H4 (cell line): ENCODE measurements around the gene DDIAS. TPM values are rescaled to one million over a fixed set of nuclear protein-coding genes. Genes with fewer than 3 reads are reported as not detected.
A peak's percentile ranks its signal among the peaks of the same experiment; 100 is the strongest.
"Not testable (repeated sequence)": the region's sequence is repeated elsewhere in the genome, so short reads cannot be mapped to it uniquely, and the experiment has no call there.

Source experiments
- DNase-seq: peaks from one replicate; pipeline ENCODE4 v3.0.0-alpha.2; 2015; ENCODE audit warnings: low spot score
- total RNA-seq: library from RNA; depleted of rRNA; stranded (reverse); fragments of >200 nt; shearing (Covaris generic); gene quantifications from 2 replicates; pipeline ENCODE4 v1.2.3, GENCODE V29; 2014

DDIAS gene
- total RNA-seq, 1 experiment from 2014 or later: 18.7 TPM

DNA sequence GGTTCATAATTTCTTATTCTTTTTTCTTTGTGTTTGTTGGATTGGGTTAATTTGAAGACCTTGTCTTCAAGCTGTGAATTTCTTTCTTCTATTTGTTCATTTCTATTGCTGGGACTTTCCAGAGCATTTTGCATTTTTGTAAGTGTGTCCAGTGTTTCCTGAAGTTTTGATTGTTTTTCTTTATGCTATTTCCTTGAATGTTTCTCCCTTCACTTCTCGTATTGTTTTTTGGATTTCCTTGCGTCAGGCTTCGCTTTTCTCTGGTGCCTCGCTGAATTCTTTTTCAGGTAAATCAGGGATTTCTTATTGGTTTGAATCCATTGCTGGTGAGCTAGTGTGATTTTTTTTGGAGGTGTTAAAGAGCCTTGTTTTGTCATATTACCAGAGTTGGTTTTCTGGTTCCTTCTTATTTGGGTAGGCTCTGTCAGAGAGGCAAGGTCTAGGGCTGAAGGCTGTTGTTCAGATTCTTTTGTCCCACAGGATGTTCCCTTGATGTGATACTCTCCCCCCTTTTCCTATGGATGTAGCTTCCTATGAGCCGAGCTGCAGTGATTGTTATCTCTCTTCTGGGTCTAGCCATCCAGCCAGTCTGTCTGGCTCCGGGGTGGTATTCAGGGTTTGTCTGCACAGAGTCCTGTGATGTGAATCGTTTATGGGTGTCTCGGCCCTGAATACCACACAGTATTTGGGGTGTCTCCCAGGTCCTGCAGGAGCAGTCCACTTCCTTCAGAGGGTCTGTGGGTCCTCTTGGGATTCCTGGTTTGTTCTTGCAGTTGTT is 21.0 kb downstream of the DDIAS start:
- DNase-seq: not testable (repeated sequence)

- no peak for DNase-seq
Observed at GRCh38 chr11:82924522-82925224, 23.1 kb downstream of the DDIAS start.

- peak; percentile 38 for DNase-seq
Observed at GRCh38 chr11:82927264-82927880, 25.8 kb downstream of the DDIAS start.

- no peak for DNase-seq
Observed at GRCh38 chr11:82929121-82929520, 27.6 kb downstream of the DDIAS start.

GRCh38 chr11:82930229-82930628 is 28.7 kb downstream of the DDIAS start:
- DNase-seq: no peak

DNA sequence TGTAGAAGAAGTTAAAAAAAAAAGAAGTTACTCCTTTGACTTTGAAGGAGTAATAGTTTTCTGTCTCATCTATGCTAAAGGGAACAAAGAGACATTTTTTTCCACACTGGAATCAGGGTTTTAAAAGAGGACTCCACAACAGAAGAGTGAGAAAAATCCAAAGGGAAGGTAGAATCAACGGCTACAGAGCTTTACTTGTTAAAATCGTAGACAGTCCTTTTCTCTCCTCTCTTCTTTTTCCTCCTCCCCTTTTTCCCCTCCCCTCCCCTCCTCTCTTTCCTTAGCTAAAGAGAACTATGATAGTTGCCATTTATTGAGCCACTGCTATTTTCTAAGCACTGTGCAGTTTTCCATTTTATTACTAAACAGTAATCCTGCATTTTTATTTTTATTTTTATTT is 29.2 kb downstream of the DDIAS start:
- DNase-seq: no peak

GRCh38 chr11:82932564-82932963 is 31.0 kb downstream of the DDIAS start:
- no peak for DNase-seq

GRCh38 chr11:82936261-82936660 is 34.7 kb downstream of the DDIAS start:
- no peak for DNase-seq

DNA sequence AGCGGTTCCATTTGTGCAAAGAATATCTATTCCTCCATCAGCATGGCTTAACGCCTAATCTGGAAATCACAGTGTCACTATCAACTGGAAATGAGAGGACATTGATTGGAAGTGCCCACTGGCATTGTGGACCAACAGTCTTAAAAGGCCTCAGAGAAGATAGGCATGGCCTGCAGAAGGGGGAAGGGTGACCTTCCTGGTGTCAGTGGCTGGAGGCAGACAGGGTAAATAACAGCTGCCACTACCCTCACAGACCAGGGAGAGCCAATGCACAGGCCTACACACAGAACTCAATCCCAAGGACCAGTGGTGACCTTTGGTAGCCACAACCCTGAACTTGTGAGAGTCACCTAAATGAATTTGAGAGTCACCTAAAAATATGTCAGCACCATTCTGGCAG is 36.0 kb downstream of the DDIAS start:
- no peak for DNase-seq

- DNase-seq: no peak
Observed at GRCh38 chr11:82939456-82939855, 37.9 kb downstream of the DDIAS start.

- no peak for DNase-seq
Observed at GRCh38 chr11:82942376-82942775, 40.8 kb downstream of the DDIAS start.

DNA sequence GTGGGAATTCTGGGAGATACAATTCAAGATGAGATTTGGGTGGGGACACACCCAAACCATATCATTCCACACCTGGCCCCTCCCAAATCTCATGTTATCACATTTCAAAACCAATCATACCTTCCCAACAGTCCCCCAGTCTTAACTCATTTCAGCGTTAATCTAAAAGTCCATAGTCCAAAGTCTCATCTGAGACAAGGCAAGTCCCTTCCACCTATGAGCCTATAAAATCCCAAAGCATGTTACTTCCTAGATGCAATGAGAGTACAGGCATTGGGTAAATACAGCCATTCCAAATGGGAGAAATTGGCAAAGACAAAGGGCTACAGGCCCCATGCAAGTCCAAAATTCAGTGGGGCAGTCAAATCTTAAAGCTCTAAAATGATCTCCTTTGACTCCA is 41.9 kb downstream of the DDIAS start:
- DNase-seq: not testable (repeated sequence)

- no peak for DNase-seq
Observed at GRCh38 chr11:82944198-82944597, 42.7 kb downstream of the DDIAS start.

GRCh38 chr11:82945041-82945440 is 43.5 kb downstream of the DDIAS start:
- DNase-seq: not testable (repeated sequence)

GRCh38 chr11:82945682-82946081 is 44.1 kb downstream of the DDIAS start:
- DNase-seq: no peak

GRCh38 chr11:82949352-82949751 is 47.8 kb downstream of the DDIAS start:
- no peak for DNase-seq

GRCh38 chr11:82950502-82950901 is 49.0 kb downstream of the DDIAS start:
- not testable (repeated sequence) for DNase-seq

DNA sequence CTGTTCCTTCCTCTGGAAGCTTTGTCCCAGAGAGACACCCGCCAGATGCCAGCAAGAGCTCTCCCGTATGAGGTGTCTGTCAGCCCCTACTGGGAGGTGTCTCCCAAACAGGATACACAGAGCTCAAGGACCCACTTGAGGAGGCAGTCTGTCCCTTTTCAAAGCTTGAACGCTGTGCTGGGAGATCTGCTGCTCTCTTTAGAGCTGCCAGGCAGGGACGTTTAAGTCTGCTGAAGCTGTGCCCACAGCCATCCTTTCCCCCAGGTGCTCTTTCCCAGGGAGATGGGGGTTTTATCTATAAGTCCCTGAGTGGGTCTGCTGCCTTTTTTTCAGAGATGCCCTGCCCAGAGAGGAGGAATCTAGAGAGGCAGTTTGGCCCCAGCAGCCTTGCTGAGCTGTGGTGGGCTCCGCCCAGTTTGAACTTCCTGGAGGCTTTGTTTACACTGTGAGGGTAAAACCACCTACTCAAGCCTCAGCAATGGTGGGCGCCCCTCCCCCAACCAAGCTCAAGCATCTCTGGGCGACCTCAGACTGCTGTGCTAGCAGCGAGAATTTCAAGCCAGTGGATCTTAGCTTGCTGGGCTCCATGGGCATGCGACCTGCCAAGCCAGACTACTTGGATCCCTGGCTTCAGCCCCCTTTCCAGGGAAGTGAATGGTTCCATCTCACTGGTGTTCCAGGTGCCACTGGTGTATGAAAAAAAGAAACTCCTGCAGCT is 54.4 kb downstream of the DDIAS start:
- peak; percentile 24 for DNase-seq

GRCh38 chr11:82959987-82960778 is 58.6 kb downstream of the DDIAS start:
- DNase-seq: no peak

DNA sequence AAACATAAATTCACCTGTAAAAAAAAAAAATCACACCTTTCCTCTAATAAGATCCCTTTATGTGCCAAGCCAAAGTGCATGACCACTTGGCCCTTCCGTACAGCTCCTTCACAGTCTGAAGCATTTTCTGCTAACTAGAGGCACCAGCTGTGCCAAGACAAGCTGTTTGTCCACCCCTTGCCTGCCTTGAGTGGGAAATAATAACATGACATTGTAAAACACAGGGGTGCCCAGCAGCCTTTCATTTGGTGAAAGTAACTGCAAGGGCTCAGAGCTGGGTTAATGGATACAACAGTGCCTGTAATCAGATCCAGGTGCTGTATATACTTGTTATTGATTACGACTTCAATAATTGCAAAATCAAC is 59.2 kb downstream of the DDIAS start:
- no peak for DNase-seq

DNA sequence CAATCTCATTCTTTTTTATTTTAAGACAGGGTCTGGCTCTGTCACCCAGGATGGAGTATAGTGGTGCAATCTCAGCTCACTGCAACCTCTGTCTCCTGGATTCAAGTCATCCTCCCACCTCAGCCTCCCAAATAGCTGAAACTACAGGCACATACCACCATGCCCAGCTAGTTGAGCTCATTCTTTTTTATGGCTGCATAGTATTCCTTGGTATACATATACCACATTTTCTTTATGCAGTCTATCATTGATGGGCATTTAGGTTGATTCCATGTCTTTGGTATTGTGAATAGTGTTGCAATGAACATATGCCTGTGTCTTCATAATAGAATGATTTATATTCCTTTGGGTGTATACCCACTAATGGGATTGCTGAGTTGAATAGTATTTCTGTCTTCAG is 60.5 kb downstream of the DDIAS start:
- DNase-seq: not testable (repeated sequence)
